OCI-LY7 (cell line): ENCODE data around the gene SLC13A5.

ENCODE experiments used
- CTCF ChIP-seq: fragments of 200-600 bp; sonication (generic); conservative IDR thresholded peaks from 2 replicates; pipeline ENCODE4 v1.5.1; 2014; ENCODE audit warnings: mild to moderate bottlenecking, antibody characterized with exemption, low read length, moderate library complexity, mixed read lengths
- EZH2phosphoT487 ChIP-seq: fragments of 200-600 bp; sonication (generic); IDR thresholded peaks from 2 replicates; pipeline ENCODE4 v1.6.1; 2018; ENCODE audit warnings: low read depth, borderline replicate concordance, mild to moderate bottlenecking, mixed run types, antibody characterized with exemption, low read length, moderate library complexity, mixed read lengths

- TF ChIP-seq CTCF, result no peak
- no peak for TF ChIP-seq EZH2phosphoT487
Measured at GRCh38 chr17:6686026-6686425, 27.1 kb downstream of the SLC13A5 start.
